ENCODE results near the gene IFT57. TPM values are rescaled to one million over a fixed set of nuclear protein-coding genes. Genes with fewer than 3 reads are reported as not detected.

The IFT57 gene
- total and polyA plus RNA-seq, 2 of the 8 experiments (the other 6 are each of a cell fraction or from before 2014, with no cell fraction given) = 15.1 to 27.8 TPM

- H4K20me1 ChIP-seq (replicated peaks in 1 of 2; ENCODE audit: control insufficient read depth in 1 of 2, insufficient read depth in 2 of 2, low read length in 2 of 2) = no peaks in the 10 kb centered on the region
- H3K36me3 ChIP-seq (ENCODE audit: control insufficient read depth in 2 of 4, insufficient read depth in 4 of 4, low read length in 3 of 4) = no peaks in the 10 kb centered on the region
- no peak overlapping the region for H3K14ac ChIP-seq (ENCODE audit: insufficient read length)
- no peak overlapping the region for H2BK12ac ChIP-seq (ENCODE audit: low read depth, low read length)
- WGBS, 2 experiments (ENCODE audit: extremely low coverage in 1 of 2, insufficient coverage in 1 of 2, insufficient read length in 1 of 2, insufficient replicate concordance in 2 of 2, low coverage in 1 of 2, low lambda C conversion rate in 2 of 2, missing lambda C conversion rate in 1 of 2) = 96% methylated on average over 4 of the region's 6 CpGs; no CpG with 5 or more reads in 1 of the 2 experiments
- no peak overlapping the region for H3K4me3 ChIP-seq (ENCODE audit: extremely low read depth in 1 of 4, insufficient read depth in 2 of 4, low read depth in 3 of 4, low read length in 4 of 4)
- no peak overlapping the region for H2BK120ac ChIP-seq (replicated peaks; ENCODE audit: low read depth, low read length)
- H4K8ac ChIP-seq (ENCODE audit: extremely low read depth, insufficient read depth, low read length) = no peak overlapping the region
- no peak overlapping the region for H4K5ac ChIP-seq (ENCODE audit: insufficient read length, low read depth, low read length)
- no peak overlapping the region for H3K56ac ChIP-seq (replicated peaks; ENCODE audit: insufficient read length, low read depth, low read length)
- FAIRE-seq (no peak), DNase-seq (ENCODE audit: low read depth in 1 of 2, low spot score in 2 of 2) (no peak)
- H2AFZ ChIP-seq (ENCODE audit: low read length) = no peak overlapping the region
- H3K4me1 ChIP-seq (replicated peaks in 1 of 4; ENCODE audit: control insufficient read depth in 3 of 4, insufficient read depth in 4 of 4, low read length in 3 of 4) = no peaks in the 10 kb centered on the region
- H3K79me2 ChIP-seq (ENCODE audit: control insufficient read depth in 1 of 2, insufficient read depth in 2 of 2, low read length in 2 of 2) = no peaks in the 10 kb centered on the region
- no peak overlapping the region for H2AK5ac ChIP-seq (ENCODE audit: low read depth, low read length)
- H4K91ac ChIP-seq (replicated peaks; ENCODE audit: insufficient read length, low read length) = no peak overlapping the region
- no peak overlapping the region for H3K4me2 ChIP-seq (ENCODE audit: insufficient read depth in 1 of 2, low read depth in 2 of 2, low read length in 2 of 2)
- no peaks in the 10 kb centered on the region for H3K9me3 ChIP-seq (ENCODE audit: insufficient read depth in 2 of 2, low read depth in 1 of 2, low read length in 1 of 2)
- no peak overlapping the region for H2BK20ac ChIP-seq (ENCODE audit: low read length)
- H3K23me2 ChIP-seq (ENCODE audit: low read depth, low read length) = no peaks in the 10 kb centered on the region
- ChIA-PET POLR2A (ENCODE audit: partially characterized antibody) (no interaction called here), CTCF (ENCODE audit: partially characterized antibody) (interaction anchor here (0.6 to 1.6 kb wide), 3 partner anchors 13 to 289 kb away, joined by 3 to 7 read pairs (median 3); no protein-coding TSS in a partner anchor)
- no peak overlapping the region for H3K9ac ChIP-seq (replicated peaks in 1 of 4; ENCODE audit: extremely low read depth in 1 of 4, low read depth in 3 of 4, low read length in 3 of 4)
- H2BK15ac ChIP-seq (ENCODE audit: low read length) = no peak overlapping the region
- no peak overlapping the region for H3K23ac ChIP-seq (ENCODE audit: insufficient read length)
- H3K27me3 ChIP-seq (replicated peaks in 1 of 4; ENCODE audit: control insufficient read depth in 3 of 4, extremely low read depth in 1 of 4, insufficient read depth in 3 of 4, low read length in 3 of 4) = no peaks in the 10 kb centered on the region
- H3K27ac ChIP-seq (ENCODE audit: low read depth, low read length) = no peak overlapping the region
- no peak overlapping the region for H2BK5ac ChIP-seq (ENCODE audit: low read depth, low read length)
- no peak overlapping the region for H3K18ac ChIP-seq (ENCODE audit: extremely low read depth, low read length)
- H3K4ac ChIP-seq (replicated peaks; ENCODE audit: insufficient read length, low read depth, low read length) = no peak overlapping the region
- no peaks in the 10 kb centered on the region for H3K79me1 ChIP-seq (ENCODE audit: low read depth, low read length)
- TF ChIP-seq SIRT6 (IDR thresholded peaks at IDR 0.05; ENCODE audit: low read length) = no peak
- no peak for TF ChIP-seq EZH2 (IDR thresholded peaks at IDR 0.05; ENCODE audit: low read depth, low read length, severe bottlenecking)
- no peak for TF ChIP-seq CTCF (IDR thresholded peaks at IDR 0.05; ENCODE audit: control extremely low read depth in 1 of 3, insufficient read depth in 1 of 3, low read depth in 1 of 3, low read length in 3 of 3)
- no peak for TF ChIP-seq ATF3 (IDR thresholded peaks at IDR 0.05; ENCODE audit: insufficient read depth, low read depth, low read length)
- TF ChIP-seq CHD1 (IDR thresholded peaks at IDR 0.05; ENCODE audit: low read depth, low read length) = no peak
These were observed 36.7 kb downstream of the IFT57 start for GRCh38 chr3:108185536-108185935.
